Limb (tissue), 2 donors: ENCODE measurements around the gene ADARB1.
A peak's percentile ranks its signal among the peaks of the same experiment; 100 is the strongest.
"Not testable (repeated sequence)": the region's sequence is repeated elsewhere in the genome, so short reads cannot be mapped to it uniquely, and the experiment has no call there.

Experiments
- DNase-seq, 2 donors: peaks; one replicate each; pipeline ENCODE4 v3.0.0-alpha.2; 2016; ENCODE audit errors: extremely low spot score in 2 of 2

Gene ADARB1

DNA sequence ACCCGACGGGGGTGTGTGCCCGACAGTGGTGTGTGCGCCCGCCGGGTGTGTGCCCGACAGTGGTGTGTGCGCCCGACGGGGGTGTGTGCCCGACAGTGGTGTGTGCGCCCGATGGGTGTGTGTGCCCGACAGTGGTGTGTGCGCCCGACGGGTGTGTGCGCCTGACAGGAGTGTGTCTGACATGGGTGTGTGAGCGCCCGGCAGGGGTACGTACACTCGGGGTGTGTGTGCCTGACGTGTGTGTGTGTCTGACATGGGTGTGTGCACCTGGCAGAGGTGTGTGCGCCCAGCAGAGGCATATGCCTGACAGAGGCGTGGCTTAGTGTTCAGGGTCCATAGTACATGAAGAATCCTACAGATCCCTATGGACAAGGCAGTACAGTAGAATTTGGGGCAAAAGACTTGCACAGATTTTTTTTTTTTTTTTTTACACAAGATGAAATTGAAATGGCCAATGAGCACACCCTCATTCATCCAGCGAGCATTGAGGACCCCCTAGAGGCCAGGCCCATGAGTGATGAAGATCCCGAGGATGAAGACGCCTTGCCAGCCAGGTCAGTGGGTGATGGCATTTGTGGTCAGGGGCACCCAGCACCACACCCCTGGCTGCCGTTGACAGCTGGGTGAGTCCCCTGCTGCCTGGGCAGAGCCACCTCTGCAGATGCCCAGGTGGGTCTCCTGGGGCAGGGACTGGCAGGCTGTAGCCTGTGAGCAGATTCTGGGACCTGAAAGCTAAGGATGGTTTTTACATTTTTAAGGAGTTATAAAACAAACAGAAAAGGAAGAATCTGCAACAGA lies 60.1 kb downstream of the ADARB1 start:
- no peak for DNase-seq

DNA sequence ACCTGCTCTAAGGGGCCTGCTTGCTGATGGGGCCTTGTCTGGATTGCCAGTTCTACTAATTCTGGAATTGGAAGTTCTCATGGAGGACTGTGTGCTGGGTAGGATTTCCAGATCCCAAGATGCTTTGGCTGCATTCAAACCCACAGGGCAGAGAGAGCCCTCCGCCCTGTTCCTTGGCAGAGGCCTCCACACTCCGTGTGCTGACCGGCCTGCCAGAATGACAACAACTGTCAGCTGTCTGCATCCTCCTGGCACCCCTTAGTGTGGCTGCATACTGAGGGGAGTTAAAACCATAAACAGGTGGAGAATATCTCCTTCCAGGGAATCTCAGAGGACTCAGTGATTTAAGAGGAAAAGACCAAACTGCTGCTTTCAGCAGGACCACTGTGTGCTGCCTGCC lies 60.7 kb downstream of the ADARB1 start:
- peak in 1 of 2 donors; percentile 52 for DNase-seq

DNA sequence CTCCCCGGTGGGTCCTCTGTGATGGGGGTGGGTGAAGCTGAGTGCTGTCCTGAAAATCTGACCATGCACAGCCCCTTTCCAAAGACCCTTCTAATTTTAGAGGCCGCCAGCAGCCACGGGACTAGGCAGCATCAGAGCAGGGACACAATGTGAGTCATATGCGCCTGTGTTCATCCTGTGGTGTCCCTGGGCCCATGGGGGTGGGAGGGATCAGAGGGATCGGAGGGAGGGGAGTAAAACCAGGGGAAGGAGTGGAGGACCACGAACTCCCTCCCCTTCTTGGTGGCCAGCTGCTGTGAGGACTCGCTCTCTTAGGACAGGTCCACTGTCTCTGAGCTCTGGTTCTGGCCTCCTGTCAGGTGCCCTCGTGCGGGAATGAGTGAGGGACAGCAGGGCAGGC lies 61.5 kb downstream of the ADARB1 start:
- DNase-seq, result no peak

DNA sequence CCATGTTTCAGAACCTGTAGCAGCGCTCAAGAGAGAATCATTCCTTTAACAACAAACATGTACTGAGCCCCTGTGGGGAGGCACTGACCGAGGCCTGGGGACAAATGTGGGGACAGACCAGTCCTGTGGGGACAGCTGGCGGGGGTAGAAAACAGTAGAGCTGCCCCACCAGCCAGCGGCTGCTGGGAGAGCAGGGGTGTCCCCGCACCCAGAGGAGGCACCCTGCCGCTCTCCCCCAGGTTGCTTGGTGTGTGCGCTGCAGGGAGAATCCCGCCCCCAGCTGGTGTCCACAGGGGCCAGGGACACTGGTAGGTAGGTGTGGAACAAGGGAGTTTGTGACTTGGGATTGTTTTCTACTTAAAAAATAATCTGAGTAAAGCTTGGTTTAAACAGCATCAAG lies 62.1 kb downstream of the ADARB1 start:
- no peak for DNase-seq

DNA sequence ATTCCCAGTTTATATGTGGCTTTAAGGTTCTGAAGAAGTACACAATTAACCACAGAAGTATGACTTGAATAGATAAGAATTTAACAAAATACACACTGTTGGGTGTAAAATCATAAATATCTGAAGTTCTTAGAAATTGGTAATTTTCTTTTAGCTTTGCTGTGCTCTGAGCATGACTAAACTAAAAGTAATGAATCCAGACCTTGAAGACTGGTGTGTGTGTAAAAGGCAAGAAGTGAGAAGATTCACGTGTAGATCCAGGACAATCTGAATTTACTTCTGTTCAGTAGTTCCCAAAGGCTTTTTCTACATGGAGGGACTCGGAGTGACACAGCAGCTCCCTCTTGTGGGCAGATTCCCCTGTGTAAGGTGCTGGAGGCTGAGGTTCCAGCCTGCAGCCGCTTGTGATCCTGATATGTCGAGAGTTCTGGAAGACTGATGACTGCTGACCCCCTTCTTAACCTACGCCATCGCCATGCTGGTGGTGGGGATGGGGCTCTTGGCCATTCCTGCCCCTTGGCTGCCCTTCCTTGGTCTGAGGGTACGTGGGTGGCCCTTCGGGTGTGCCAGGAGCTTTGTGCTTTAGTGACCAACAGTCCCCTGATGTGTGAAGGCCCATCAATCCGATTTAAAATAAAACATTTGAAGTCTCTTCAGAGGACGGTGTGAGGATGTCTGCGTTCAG lies 62.7 kb downstream of the ADARB1 start:
- DNase-seq, result peak; percentile 80 to 88

DNA sequence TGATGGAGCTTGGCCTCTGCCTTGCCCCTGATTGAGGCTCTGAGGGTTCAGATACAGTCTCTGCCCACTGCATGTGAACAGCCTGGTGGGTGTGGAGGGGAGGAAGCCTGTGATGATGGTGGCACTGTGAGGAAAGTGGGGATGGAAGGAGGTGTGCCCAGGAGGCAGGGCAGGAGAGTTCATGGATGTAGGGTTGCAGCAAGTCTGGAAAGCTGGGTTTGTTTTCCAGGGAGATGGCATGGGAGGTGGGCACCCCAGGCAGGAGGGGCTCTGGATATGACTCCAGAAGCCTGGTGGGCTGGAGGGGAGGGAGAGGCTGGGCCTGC lies 63.2 kb downstream of the ADARB1 start:
- no peak for DNase-seq

DNA sequence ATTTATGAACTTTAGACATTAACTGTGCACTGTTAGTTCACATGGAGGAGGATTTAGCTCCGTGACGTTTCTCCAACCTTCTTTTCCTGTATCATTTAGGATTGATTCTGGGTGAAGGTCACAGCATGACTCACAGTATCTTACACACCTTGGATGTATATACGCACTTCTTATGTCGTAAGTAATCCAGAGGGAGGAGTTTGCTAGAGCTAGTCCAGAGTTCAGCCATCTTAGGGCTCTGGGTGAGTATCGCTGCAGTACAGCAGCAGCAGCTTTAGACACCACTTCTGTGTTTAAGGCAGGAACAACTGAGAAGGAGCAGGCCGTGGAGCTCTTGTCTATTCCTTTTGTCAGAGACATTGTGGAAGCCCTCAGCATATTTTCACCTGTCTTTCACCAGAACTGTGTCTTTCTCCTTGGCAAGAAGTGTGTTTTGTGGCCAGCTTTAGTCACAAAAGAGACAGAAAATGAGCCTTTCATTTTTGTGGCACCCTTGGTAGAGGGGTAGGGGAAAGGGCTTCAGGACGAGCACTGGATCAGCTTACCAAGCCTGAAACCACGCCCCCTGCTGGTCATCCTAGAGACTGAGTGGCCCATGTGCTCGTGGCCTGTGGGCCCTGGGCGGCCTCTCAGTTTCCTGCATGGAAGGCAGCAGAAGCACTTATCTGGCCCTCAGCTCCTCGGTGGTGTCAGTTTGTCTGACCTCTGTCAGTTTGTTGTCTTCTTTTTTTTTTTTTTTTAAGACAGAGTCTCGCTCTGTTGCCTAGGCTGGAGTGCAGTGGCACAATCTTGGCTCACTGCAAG lies 64.0 kb downstream of the ADARB1 start:
- DNase-seq, result peak in 1 of 2 donors; percentile 74

DNA sequence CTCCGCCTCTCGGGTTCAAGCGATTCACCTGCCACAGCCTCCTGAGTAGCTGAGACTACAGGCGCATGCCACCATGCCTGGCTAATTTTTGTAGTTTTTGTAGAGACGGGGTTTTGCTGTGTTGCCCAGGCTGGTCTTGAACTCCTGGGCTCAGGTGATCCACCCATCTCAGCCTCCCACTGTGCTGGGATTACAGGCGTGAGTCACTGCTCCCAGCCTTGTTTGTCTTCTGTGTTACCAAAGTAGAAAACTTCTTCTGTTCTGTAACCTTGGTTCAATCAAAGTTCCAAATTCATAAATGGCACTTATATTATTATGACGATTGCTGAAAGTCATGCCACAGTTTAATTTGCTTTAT lies 64.6 kb downstream of the ADARB1 start:
- DNase-seq, result not testable (repeated sequence)

DNA sequence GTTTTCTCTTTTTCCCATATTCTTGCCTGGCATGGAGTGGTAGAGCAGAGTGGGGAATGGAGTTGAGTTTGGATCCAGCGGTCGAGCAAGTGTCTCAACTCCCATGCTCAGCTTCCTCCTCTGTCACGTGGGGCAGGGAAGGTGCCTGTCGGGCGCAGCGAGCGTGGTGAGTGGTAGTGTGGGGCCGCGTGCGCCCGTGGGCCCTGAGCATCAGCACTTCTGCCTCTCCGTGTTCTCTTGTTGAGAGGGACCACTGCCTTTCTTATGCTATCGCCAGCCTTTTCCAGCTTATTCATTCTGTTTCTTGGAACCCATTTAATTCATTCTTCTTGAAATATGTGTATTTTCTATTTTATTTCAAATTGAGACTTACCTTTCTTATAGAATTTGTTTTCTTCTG lies 65.1 kb downstream of the ADARB1 start:
- no peak for DNase-seq

DNA sequence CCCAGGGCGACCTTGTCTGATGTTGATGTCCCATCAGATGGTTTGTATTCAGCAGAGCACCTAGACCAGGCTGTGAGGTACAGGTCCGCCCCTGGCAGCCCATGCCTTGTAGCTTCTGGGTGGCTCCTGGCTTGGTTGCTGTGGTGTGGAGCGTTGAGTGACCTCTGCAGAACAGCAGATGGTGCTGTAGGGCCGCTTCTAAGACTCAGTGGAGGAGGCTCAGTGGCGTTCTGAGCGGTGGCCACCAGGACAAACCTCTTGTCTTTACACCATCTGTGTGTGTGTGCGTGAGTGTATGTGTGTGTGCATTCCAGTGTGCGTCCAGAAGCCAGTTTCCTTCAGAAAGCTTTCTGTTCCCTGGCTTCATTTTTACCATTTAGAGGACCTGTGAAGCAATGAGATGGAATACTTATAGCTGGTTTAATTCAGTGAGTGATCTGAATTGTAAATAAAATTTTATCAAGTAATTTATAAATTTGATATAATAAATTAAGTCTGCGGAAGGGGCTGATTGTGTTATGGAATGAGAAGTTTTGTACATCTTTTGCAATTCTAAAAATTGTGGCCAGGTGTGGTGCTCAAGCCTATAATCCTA lies 66.1 kb downstream of the ADARB1 start:
- peak; percentile 86 to 88 for DNase-seq

DNA sequence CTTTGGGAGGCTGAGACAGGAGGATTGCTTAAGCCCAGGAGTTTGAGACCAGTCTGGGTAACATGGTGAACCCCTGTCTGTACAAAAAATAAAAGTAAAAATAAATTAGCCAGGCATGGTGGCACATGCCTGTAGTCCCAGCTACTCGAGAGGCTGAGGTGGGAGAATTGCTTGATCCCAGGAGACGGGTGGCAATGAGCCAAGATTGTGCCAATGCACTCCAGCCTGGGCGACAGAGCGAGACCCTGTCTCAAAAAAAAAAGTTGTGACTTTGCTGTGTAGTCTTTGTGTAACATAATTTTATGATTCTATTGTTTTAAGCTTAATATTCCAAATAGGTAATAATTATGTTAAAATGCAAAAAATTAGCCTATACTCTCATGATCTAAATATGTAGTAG lies 66.6 kb downstream of the ADARB1 start:
- DNase-seq, result peak in 1 of 2 donors; percentile 29

DNA sequence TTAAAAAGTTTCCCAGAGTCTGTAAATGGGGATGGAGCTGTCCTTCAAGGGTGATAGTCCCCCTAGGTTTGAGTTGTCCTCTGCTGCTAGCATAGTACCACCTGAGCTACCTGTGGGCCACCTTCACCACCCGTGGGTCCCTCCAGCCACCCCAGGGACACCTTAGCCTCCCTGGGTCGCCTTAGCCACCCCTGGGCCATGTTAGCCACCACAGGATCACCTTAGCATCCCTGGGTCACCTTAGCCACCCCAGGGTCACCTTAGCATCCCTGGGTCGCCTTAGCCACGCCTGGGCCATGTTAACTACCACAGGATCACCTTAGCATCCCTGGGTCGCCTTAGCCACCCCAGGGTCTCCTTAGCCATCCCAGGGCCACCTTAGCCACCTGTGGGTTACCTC lies 67.1 kb downstream of the ADARB1 start:
- peak in 1 of 2 donors; percentile 18 for DNase-seq

DNA sequence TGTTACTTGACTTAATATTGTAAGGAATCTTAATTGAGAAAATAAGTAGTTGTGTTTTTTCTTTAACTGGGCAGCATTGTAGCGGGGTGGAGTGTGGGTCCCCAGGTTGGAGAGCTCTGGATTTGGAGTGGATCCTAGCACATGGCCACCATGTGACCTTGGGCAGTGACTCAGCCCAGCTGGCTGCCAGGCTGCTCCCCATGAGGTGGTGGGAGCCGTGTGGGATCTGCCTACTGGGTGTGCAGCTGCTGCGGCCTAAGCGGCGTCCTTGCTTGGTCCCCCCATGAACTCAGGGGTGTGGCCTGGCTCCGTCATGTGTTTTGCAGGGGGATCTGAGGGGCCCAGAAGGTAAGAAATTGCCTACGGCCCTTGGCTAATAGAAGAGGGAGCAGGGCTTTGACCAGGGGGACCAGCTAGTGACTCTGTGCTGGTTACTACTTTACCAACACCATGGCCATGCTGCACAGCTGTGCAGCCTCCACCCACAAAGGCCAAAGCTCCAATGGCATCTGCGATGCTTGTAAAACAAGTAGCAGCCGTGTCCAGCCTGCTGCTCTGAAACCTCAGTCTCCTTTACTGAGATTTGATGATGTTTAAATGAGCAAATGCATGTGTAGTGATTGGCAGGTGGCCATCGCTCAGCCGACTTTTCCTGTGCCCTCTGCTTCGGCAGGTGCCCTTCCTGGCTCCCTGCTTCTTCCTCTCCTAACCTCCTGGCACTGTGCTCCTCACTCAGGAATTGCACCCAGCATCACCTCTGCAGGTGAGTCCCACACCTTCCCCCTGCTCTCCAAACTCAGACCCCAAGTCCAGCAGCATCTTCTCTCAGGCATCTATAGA lies 68.3 kb downstream of the ADARB1 start:
- peak in 1 of 2 donors; percentile 38 for DNase-seq

DNA sequence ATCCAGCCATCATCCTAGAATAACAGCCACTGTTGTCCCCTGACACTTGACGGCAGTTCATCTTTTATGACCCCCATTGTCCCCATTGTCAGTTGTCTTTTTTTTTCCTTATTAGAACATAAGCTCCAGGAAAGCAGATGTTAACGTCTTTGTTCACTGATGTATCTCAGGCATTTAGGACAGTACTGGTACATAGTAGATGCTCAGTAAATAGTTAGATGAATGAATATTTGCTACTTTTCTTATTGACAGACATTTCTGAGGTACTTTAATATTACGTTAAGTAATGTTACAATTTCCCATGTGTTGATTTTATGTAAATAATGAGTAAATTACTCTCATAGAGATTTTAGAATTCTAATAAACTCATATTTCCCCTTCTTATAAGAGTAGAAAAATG lies 69.5 kb downstream of the ADARB1 start:
- DNase-seq, result no peak

DNA sequence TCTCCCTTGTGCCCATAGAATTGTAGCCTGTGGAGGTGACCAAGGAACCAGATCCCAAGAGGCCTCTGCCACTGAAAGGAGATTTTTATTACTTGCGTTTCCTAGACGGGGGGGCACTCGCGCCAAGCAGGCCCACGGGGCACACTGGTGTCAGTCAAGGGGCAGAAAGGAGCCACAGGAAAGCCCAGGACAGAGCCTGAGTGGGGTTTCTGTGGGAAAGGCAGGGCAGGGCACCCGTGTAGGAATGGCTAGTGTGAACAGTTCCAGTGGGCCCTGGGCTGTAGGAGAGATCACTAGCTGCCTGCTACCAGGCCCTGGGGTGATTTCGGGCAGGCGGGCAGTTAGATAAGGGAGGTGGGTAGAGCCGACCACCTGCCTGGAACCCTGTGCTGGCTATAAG lies 70.8 kb downstream of the ADARB1 start:
- peak in 1 of 2 donors; percentile 14 for DNase-seq

DNA sequence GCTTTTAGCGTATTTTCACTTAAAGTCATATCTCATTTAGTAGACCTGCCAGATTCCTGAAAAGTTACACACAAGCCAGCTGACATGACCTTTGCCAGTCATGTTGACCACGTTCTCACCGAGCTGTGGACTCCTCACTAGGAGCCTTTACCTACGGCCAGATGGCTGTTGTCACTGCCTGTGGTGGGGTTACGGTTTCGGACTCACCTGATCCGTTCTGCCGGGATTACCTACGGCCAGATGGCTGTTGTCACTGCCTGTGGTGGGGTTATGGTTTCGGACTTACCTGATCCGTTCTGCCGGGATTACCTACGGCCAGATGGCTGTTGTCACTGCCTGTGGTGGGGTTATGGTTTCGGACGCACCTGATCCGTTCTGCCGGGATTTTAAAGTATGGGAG lies 71.5 kb downstream of the ADARB1 start:
- DNase-seq, result not testable (repeated sequence)

DNA sequence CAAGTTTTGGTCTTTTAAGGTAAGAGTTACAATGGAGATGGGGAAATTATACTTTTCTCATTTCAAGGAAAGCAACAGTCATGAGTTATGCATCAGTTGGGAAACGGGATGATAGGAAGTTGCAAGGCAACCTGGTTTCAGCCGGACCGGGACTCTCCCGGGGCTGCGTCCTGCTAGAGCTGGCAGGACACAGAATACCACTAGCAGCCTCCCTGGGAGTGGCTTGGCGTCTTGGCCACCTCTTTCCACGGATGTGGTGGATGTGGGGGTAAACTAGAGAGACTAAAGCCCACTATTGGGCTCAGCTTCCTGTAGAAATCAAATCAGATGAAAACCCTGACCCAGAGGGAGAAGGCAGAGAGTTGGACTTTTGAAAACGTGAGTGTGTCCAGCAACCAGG lies 71.9 kb downstream of the ADARB1 start:
- peak in 1 of 2 donors; percentile 20 for DNase-seq

DNA sequence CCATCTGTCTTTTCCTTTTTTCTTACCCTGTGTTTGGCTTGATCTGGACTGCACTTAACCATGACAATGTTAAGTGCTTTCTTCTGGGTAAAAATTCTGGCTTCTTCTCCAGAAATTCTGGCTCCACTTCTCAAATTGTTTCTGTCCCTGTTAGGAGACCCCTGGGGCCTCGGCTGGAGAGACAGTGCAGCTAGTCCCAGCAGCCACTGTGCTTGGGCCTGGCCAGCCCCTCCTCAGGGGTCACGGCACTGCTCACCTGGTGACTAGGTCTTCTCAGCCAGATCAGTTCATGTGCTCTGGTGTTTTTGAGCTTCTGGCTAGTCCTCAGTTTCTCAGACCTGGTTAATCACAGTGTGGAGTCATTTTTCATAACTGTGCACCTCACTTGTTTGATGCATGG lies 72.4 kb downstream of the ADARB1 start:
- peak in 1 of 2 donors; percentile 14 for DNase-seq

DNA sequence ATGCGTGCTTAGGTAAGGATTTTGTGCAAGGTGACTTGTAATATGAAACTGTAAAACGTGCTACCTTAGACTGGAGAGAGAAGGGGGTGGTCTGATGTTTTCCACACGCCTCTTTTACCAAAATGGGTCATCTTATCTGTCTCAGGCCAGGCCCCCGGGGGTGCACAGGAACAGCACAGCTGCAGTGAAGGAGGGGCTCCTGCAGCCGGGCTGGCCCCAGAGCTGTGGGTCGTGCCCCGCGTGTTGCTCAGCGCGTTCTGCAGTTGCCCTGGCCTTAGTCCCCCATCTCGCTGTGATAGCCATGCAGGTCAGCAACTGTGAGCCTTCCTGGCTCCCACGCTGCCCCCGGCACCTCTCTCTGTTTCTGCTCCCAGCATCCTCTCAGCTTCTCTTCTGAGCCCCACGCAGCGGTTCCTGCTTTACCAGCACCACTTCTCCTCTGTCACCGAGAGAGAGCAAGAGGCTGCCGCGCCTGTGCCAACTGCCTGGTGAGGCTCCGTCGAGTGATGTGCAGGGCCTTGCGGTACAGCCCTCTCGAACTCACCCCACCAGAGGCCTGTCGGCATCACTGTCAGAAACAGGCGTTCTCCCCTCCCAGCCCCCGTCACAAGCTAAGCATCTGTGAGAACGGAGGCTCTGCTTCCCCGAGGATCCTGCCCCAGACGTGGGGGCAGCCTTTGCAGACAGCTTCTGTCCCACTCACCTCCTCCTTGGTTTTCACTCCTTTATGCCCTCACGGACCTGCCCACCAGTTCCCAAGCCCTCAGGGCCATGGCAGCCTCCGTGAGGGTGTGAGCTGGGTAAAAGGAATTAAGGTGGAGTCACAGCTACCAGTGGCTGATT lies 73.3 kb downstream of the ADARB1 start:
- DNase-seq, result peak in 1 of 2 donors; percentile 23
